ENCODE results near the gene FOSB. TPM values are rescaled to one million over a fixed set of nuclear protein-coding genes. Genes with fewer than 3 reads are reported as not detected.

The FOSB gene
- polyA plus RNA-seq, 2 of the 4 experiments (the other 2 are of a cell fraction) = 0.57 to 48.8 TPM

DNA sequence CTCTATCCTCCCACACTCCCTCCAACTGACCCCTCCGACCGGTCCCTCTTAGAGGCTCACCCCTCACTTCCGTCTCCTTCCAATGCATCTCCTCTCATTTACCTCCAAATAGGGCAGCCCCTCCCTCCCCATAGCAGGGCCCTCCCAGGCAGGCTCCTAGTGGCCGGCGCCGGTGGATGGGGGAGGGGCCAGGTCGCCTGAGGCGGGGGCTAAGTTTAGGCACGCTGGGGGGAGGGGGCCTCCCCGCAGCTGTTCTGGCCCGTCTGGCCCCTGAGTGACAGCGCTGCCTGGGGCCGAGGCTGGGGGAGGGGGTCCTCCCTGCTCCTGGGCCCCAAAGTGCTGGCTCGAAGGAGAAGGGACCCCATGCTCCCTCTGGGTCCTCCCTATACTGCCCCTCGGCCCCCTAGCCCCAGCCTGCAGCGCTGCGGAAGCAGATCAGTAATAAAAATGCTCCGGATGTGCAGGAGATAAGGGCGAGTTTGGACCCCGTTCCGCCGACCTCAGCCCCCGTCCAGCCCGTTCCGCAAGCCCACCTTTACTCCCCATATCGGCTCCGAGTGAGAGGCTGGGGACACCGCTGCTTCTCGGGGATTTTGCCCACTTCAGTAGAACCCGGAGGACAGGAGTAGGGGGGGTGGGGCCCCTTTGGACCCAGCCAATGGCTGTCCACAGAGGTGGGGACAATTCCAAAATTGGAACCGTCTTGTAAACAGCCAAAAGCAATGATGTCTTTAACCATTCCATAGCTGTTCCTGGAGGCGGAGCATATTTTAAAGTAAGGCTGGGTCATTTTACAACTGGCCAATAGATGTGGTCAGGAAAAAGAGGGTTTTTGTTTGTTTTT lies 25.1 kb downstream of the FOSB start:
- POLR2A ChIA-PET = no interaction called here
- peak overlapping the region; percentile 38 to 75; a peak in 5 of 6 replicates for H3K27ac ChIP-seq
- TF ChIP-seq MYC (IDR thresholded peaks at IDR 0.05; ENCODE audit: borderline replicate concordance, low read length) (no peak), BCL3 (IDR thresholded peaks at IDR 0.05) (no peak), CBX2 (IDR thresholded peaks at IDR 0.05; ENCODE audit: borderline replicate concordance, low read depth) (no peak), RARB (CRISPR knock-in tag; IDR thresholded peaks at IDR 0.05) (no peak)
- ATAC-seq (peak; percentile 4 to 62; a peak in 4 of 6 replicates), FAIRE-seq (peak; percentile 77), DNase-seq (ENCODE audit: low read depth in 1 of 2, low spot score in 1 of 2) (peak in 1 of 2 experiments; percentile 73)
- H3K4me3 ChIP-seq = peak overlapping the region; percentile 46
- CTCF ChIA-PET = interaction anchor here (0.7 to 17.6 kb wide), 9 partner anchors 8 to 152 kb away, joined by 3 to 418 read pairs (median 4); partner anchors contain the start of gene ERCC1
- WGBS (ENCODE audit: missing lambda C conversion rate) = 19% methylated on average over 25 of the region's 32 CpGs
- no peaks in the 10 kb centered on the region for H3K9me3 ChIP-seq
- H3K4me1 ChIP-seq = peaks cover 20% of the 10 kb centered on the region
- peak overlapping the region; percentile 80 for H3K4me2 ChIP-seq

DNA sequence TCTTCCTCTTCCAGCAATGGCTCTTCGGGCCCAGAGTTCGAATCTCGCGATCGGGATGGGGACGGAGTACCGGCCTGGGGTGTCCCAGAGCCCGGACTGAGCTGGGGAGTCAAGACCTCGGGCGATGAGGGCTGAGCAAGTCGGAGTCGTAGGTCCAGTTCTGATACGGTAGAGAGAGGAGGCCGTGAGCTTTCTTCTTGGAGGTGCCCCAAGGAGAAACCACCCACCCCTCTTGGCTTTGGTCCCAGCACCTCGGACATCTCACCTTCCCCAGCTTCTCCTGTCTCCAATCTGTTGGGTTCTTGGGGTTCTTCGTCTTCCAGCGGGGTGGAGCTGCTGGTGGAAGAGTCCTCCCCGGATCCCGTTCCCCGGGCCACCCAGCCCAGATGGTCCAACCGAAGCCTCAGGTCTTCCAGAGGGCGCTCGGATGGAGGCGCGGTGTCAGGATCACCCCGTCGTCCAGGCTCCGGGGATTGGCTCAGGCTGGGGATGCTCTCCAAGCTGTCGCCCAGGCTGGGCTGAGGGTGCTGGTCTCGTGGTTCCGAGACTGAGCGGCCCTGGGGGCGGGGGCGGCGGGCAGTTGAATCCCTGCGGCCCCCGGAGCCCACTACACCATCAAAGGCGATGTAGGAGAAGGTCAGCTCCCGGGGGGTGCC lies 26.6 kb downstream of the FOSB start:
- no peaks in the 10 kb centered on the region for H3K9me3 ChIP-seq
- 82% methylated on average over 35 of the region's 39 CpGs for WGBS (ENCODE audit: missing lambda C conversion rate)
- ChIA-PET POLR2A (interaction anchor here (0.6 kb wide), 1 partner anchor 63 kb away, joined by 3 read pairs; no protein-coding TSS in a partner anchor), CTCF (interaction anchor here (0.6 to 17.6 kb wide), 20 partner anchors 8 to 200 kb away, joined by 3 to 418 read pairs (median 5); partner anchors contain the start of genes ERCC1, FOSB and PPP1R13L)
- ATAC-seq (no peak), DNase-seq (ENCODE audit: low read depth in 1 of 2, low spot score in 1 of 2) (no peak), FAIRE-seq (no peak)
- H3K4me2 ChIP-seq = peak overlapping the region; percentile 80
- no peak overlapping the region for H3K27ac ChIP-seq
- H3K4me1 ChIP-seq = peaks cover 20% of the 10 kb centered on the region
- H3K4me3 ChIP-seq = no peak overlapping the region
- TF ChIP-seq ESRRA (IDR thresholded peaks at IDR 0.05; ENCODE audit: borderline replicate concordance, low read length) = no peak

GRCh38 chr19:45495178-45495577 lies 27.4 kb downstream of the FOSB start:
- DNase-seq (ENCODE audit: low read depth in 1 of 2, low spot score in 1 of 2) = no peak
- ChIA-PET CTCF (interaction anchor here (0.6 to 17.6 kb wide), 18 partner anchors 8 to 199 kb away, joined by 3 to 418 read pairs (median 6); partner anchors contain the start of genes ERCC1, FOSB and PPP1R13L), POLR2A (interaction anchor here (0.6 kb wide), 1 partner anchor 64 kb away, joined by 3 read pairs; no protein-coding TSS in a partner anchor)
- no peak for ATAC-seq
- no peak for FAIRE-seq
- Histone ChIP-seq H3K4me3 (no peak overlapping the region), H3K4me2 (no peak overlapping the region), H3K27ac (no peak overlapping the region), H3K9me3 (no peaks in the 10 kb centered on the region), H3K4me1 (peaks cover 20% of the 10 kb centered on the region)
- TF ChIP-seq ZNF302 (CRISPR knock-in tag; IDR thresholded peaks at IDR 0.05) = no peak
- TF ChIP-seq GATA3 (IDR thresholded peaks at IDR 0.05; ENCODE audit: borderline replicate concordance) = no peak
- TF ChIP-seq, protein P1, sequence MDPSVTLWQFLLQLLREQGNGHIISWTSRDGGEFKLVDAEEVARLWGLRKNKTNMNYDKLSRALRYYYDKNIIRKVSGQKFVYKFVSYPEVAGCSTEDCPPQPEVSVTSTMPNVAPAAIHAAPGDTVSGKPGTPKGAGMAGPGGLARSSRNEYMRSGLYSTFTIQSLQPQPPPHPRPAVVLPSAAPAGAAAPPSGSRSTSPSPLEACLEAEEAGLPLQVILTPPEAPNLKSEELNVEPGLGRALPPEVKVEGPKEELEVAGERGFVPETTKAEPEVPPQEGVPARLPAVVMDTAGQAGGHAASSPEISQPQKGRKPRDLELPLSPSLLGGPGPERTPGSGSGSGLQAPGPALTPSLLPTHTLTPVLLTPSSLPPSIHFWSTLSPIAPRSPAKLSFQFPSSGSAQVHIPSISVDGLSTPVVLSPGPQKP (IDR thresholded peaks at IDR 0.05; ENCODE audit: low read depth, low read length) = no peak
- TF ChIP-seq ESRRA (IDR thresholded peaks at IDR 0.05; ENCODE audit: borderline replicate concordance, low read length) = no peak
- no peak for TF ChIP-seq HDAC2 (IDR thresholded peaks at IDR 0.05)
- no peak for TF ChIP-seq CHD2 (IDR thresholded peaks at IDR 0.05; ENCODE audit: low read length, partially characterized antibody)
- TF ChIP-seq HOXB5 (CRISPR knock-in tag; IDR thresholded peaks at IDR 0.05) = no peak
- TF ChIP-seq CTCF (IDR thresholded peaks at IDR 0.05) = no peak
- TF ChIP-seq KDM5A (IDR thresholded peaks at IDR 0.05) = no peak
- WGBS (ENCODE audit: missing lambda C conversion rate) = 25% methylated on average over 5 of the region's 5 CpGs
